GM19351 (cell line): ENCODE results near the gene HSF4.

Experiments used
- ATAC-seq: cut with Tn5 transposase; IDR thresholded peaks from one replicate; pipeline ENCODE4 v1.9.1; 2021; ENCODE audit warnings: mild to moderate bottlenecking, moderate library complexity; ENCODE audit not compliant: unreplicated experiment

Gene HSF4

GRCh38 chr16:67184453-67184994 lies 20.0 kb downstream of the HSF4 start:
- ATAC-seq, result no peak

GRCh38 chr16:67184995-67185650 lies 20.6 kb downstream of the HSF4 start:
- no peak for ATAC-seq

GRCh38 chr16:67185651-67186134 lies 21.1 kb downstream of the HSF4 start:
- ATAC-seq, result no peak

GRCh38 chr16:67186550-67186950 lies 22.0 kb downstream of the HSF4 start:
- ATAC-seq, result no peak

- ATAC-seq, result no peak
Observed at GRCh38 chr16:67187175-67187890, 22.8 kb downstream of the HSF4 start.

- no peak for ATAC-seq
Observed at GRCh38 chr16:67188323-67188722, 23.8 kb downstream of the HSF4 start.

GRCh38 chr16:67188798-67189197 lies 24.3 kb downstream of the HSF4 start:
- no peak for ATAC-seq

GRCh38 chr16:67190041-67190440 lies 25.5 kb downstream of the HSF4 start, which contains the start of gene EXOC3L1:
TSS of gene EXOC3L1 (minus strand) at chr16:67190136. CDS start at chr16:67189676, 460 bp downstream.
- ATAC-seq, result no peak

GRCh38 chr16:67190448-67191399 lies 26.2 kb downstream of the HSF4 start:
- ATAC-seq, result no peak

GRCh38 chr16:67191411-67191994 lies 27.0 kb downstream of the HSF4 start:
- ATAC-seq, result no peak

GRCh38 chr16:67191995-67192681 lies 27.6 kb downstream of the HSF4 start, which contains the start of gene E2F4:
TSS of gene E2F4 (plus strand) at chr16:67192155. CDS start at chr16:67192228, 73 bp downstream.
- ATAC-seq, result peak; percentile 97

- ATAC-seq, result no peak
Observed at GRCh38 chr16:67192781-67193361, 28.3 kb downstream of the HSF4 start.

GRCh38 chr16:67193536-67193935 lies 29.0 kb downstream of the HSF4 start:
- ATAC-seq, result no peak

GRCh38 chr16:67194260-67194659 lies 29.7 kb downstream of the HSF4 start:
- no peak for ATAC-seq

GRCh38 chr16:67195676-67196075 lies 31.1 kb downstream of the HSF4 start:
- no peak for ATAC-seq

GRCh38 chr16:67196881-67197280 lies 32.3 kb downstream of the HSF4 start:
- no peak for ATAC-seq

- no peak for ATAC-seq
Observed at GRCh38 chr16:67197704-67198103, 33.2 kb downstream of the HSF4 start.

GRCh38 chr16:67198238-67198734 lies 33.7 kb downstream of the HSF4 start:
- ATAC-seq, result no peak
